ENCODE results near the gene MAP3K5. TPM values are rescaled to one million over a fixed set of nuclear protein-coding genes. Genes with fewer than 3 reads are reported as not detected.

MAP3K5 gene
- total and polyA plus RNA-seq, 2 donors (not counting 3 experiments of a cell fraction or from before 2014, with no cell fraction given): 1.5 to 7.0 TPM

- intact Hi-C loops (cut with micrococcal nuclease): no loop called here
- TF ChIP-seq POLR2AphosphoS5 (IDR thresholded peaks at IDR 0.05; ENCODE audit: insufficient read depth, low read depth, low read length) (no peak), MYC (IDR thresholded peaks at IDR 0.05; ENCODE audit: low read depth, low read length) (no peak)
- dilution Hi-C loops (cut with MboI; ENCODE audit: extremely low pct_ligation_motif_present, low sequenced_read_pairs): no loop called here
Measured at GRCh38 chr6:136798044-136798443, 5.8 kb upstream of the MAP3K5 start.

GRCh38 chr6:136795996-136796395 lies 3.7 kb upstream of the MAP3K5 start:
- no peak for DNase-seq (ENCODE audit: low read depth, low spot score)

More at GRCh38 chr6:136798044-136798443, 5.8 kb upstream of the MAP3K5 start:
- Histone ChIP-seq H3K4me1 (ENCODE audit: control insufficient read depth, extremely low read depth, insufficient read depth, low read length) (peaks cover 2% of the 10 kb centered on the region), H3K9ac (replicated peaks; ENCODE audit: extremely low read depth, insufficient read depth, low read length) (no peak overlapping the region), H3K27ac (ENCODE audit: insufficient read depth, low read depth, low read length) (no peak overlapping the region), H3K27me3 (ENCODE audit: control insufficient read depth in 2 of 2, insufficient read depth in 2 of 2, low read length in 2 of 2) (no peaks in the 10 kb centered on the region), H2AFZ (ENCODE audit: low read depth, low read length) (no peak overlapping the region), H3K9me1 (replicated peaks; ENCODE audit: control insufficient read depth, extremely low read depth, insufficient read depth, low read length) (no peaks in the 10 kb centered on the region), H4K20me1 (replicated peaks; ENCODE audit: control insufficient read depth, extremely low read depth, insufficient read depth, low read length) (no peaks in the 10 kb centered on the region), H3K9me3 (replicated peaks; ENCODE audit: control insufficient read depth, insufficient read depth, low read length) (no peaks in the 10 kb centered on the region), H3K4me2 (ENCODE audit: insufficient read depth, low read length) (no peak overlapping the region), H3K79me2 (ENCODE audit: control insufficient read depth, insufficient read depth, low read length) (no peaks in the 10 kb centered on the region), H3K4me3 (replicated peaks in 1 of 3; ENCODE audit: insufficient read depth in 1 of 3, low read depth in 1 of 3, low read length in 3 of 3) (no peak overlapping the region), H3K36me3 (ENCODE audit: control insufficient read depth in 2 of 2, extremely low read depth in 1 of 2, insufficient read depth in 2 of 2, low read length in 2 of 2) (no peaks in the 10 kb centered on the region)
- FAIRE-seq (no peak), DNase-seq (ENCODE audit: low read depth, low spot score) (no peak)
- ChIA-PET CTCF (interaction anchor here (1.3 to 2.1 kb wide), 3 partner anchors 11 to 251 kb away, joined by 3 to 16 read pairs (median 5); no protein-coding TSS in a partner anchor), POLR2A (no interaction called here)
- BruUV-seq (replicated peaks): no TSS peak

More at GRCh38 chr6:136795996-136796395, 3.7 kb upstream of the MAP3K5 start:
- ChIA-PET POLR2A (no interaction called here), CTCF (interaction anchor here (1.5 to 3.7 kb wide), 2 partner anchors 12 to 152 kb away, joined by 3 to 75 read pairs; no protein-coding TSS in a partner anchor)
- dilution Hi-C loops (cut with MboI; ENCODE audit: extremely low pct_ligation_motif_present, low sequenced_read_pairs): no loop called here
- intact Hi-C loops (cut with micrococcal nuclease): no loop called here
- H3K79me2 ChIP-seq (ENCODE audit: control insufficient read depth, insufficient read depth, low read length): peaks cover 4% of the 10 kb centered on the region
- BruUV-seq (replicated peaks): no TSS peak
- H3K4me3 ChIP-seq (replicated peaks in 1 of 3; ENCODE audit: insufficient read depth in 1 of 3, low read depth in 1 of 3, low read length in 3 of 3): no peak overlapping the region
- no peaks in the 10 kb centered on the region for H3K27me3 ChIP-seq (ENCODE audit: control insufficient read depth in 2 of 2, insufficient read depth in 2 of 2, low read length in 2 of 2)
- H3K9ac ChIP-seq (replicated peaks; ENCODE audit: extremely low read depth, insufficient read depth, low read length): no peak overlapping the region
- no peaks in the 10 kb centered on the region for H3K9me1 ChIP-seq (replicated peaks; ENCODE audit: control insufficient read depth, extremely low read depth, insufficient read depth, low read length)
- FAIRE-seq: no peak
- H3K9me3 ChIP-seq (replicated peaks; ENCODE audit: control insufficient read depth, insufficient read depth, low read length): no peaks in the 10 kb centered on the region
- H4K20me1 ChIP-seq (replicated peaks; ENCODE audit: control insufficient read depth, extremely low read depth, insufficient read depth, low read length): no peaks in the 10 kb centered on the region
- TF ChIP-seq JUN (IDR thresholded peaks at IDR 0.05; ENCODE audit: borderline replicate concordance, insufficient read depth, insufficient read length, low read depth) (no peak), CTCF (IDR thresholded peaks at IDR 0.05; ENCODE audit: extremely low read depth in 1 of 2, insufficient read depth in 1 of 2, low read depth in 1 of 2, low read length in 2 of 2) (no peak), POLR2AphosphoS5 (IDR thresholded peaks at IDR 0.05; ENCODE audit: insufficient read depth, low read depth, low read length) (no peak), FOS (IDR thresholded peaks at IDR 0.05; ENCODE audit: borderline replicate concordance, insufficient read depth, low read length) (no peak), EZH2 (IDR thresholded peaks at IDR 0.05; ENCODE audit: borderline replicate concordance, low read depth, low read length, severe bottlenecking) (no peak), MYC (IDR thresholded peaks at IDR 0.05; ENCODE audit: low read depth, low read length) (no peak), GATA2 (IDR thresholded peaks at IDR 0.05; ENCODE audit: insufficient read depth, insufficient read length, low read depth, low read length) (no peak), POLR2A (IDR thresholded peaks at IDR 0.05; ENCODE audit: low read depth, low read length) (no peak), MAX (IDR thresholded peaks at IDR 0.05; ENCODE audit: insufficient read depth, insufficient read length) (no peak)
- no peak overlapping the region for H3K4me2 ChIP-seq (ENCODE audit: insufficient read depth, low read length)
- no peak overlapping the region for H3K27ac ChIP-seq (ENCODE audit: insufficient read depth, low read depth, low read length)
- H3K36me3 ChIP-seq (ENCODE audit: control insufficient read depth in 2 of 2, extremely low read depth in 1 of 2, insufficient read depth in 2 of 2, low read length in 2 of 2): no peaks in the 10 kb centered on the region
- H2AFZ ChIP-seq (ENCODE audit: low read depth, low read length): no peak overlapping the region
- H3K4me1 ChIP-seq (ENCODE audit: control insufficient read depth, extremely low read depth, insufficient read depth, low read length): peaks cover 3% of the 10 kb centered on the region

All from endothelial cell of umbilical vein (primary cell).